H1 (cell line): ENCODE data around the gene MYOM3.

Experiments
- ATF2 ChIP-seq: IDR thresholded peaks from 2 replicates; pipeline ENCODE4 v1.6.1; 2012; ENCODE audit warnings: low read length, inconsistent platforms
- CTCF ChIP-seq, 3 experiments: IDR thresholded peaks; 1 replicate in 2 of 3; 2 replicates in 1 of 3; pipeline versions ENCODE4 v1.5.1 to v1.6.1; 2011; ENCODE audit warnings: low read length in 3 of 3, mild to moderate bottlenecking in 3 of 3, inconsistent platforms in 2 of 3, low read depth in 1 of 3, moderate library complexity in 1 of 3; ENCODE audit not compliant: insufficient read depth in 1 of 3; ENCODE audit errors: control extremely low read depth in 1 of 3
- JUN ChIP-seq: IDR thresholded peaks from 2 replicates; pipeline ENCODE4 v1.6.1; 2011; ENCODE audit warnings: low read depth, mild to moderate bottlenecking, improper control_type of control experiment, low read length
- SP1 ChIP-seq: IDR thresholded peaks from 2 replicates; pipeline ENCODE4 v1.6.1; 2011; ENCODE audit warnings: low read depth, low read length

GRCh38 chr1:24085007-24085406 lies 26.9 kb downstream of the MYOM3 start:
- TF ChIP-seq JUN (no peak), ATF2 (no peak), SP1 (no peak), CTCF (IDR thresholded peaks at IDR 0.05; ENCODE audit: control extremely low read depth in 1 of 3, insufficient read depth in 1 of 3, low read depth in 1 of 3, low read length in 3 of 3) (no peak)
